Testis (tissue), 3 donors: ENCODE data around the gene KMT2B. TPM values are rescaled to one million over a fixed set of nuclear protein-coding genes. Genes with fewer than 3 reads are reported as not detected.

ENCODE experiments used
- DNase-seq: peaks from one replicate; pipeline ENCODE4 v3.0.0-alpha.2; 2019
- H3K27ac ChIP-seq, 2 donors: fragments of 200-600 bp; sonication (generic); one replicate each; pipeline ENCODE4 v1.5.1; 2019
- H3K27me3 ChIP-seq: fragments of 200-600 bp; sonication (generic); one replicate; pipeline ENCODE4 v1.5.1; 2019
- H3K36me3 ChIP-seq: fragments of 200-600 bp; sonication (generic); one replicate; pipeline ENCODE4 v1.5.1; 2017; ENCODE audit warnings: low read depth; ENCODE audit errors: missing control alignments
- H3K4me1 ChIP-seq: fragments of 200-600 bp; sonication (generic); one replicate; pipeline ENCODE4 v1.5.1; 2019
- H3K4me3 ChIP-seq, 2 donors: fragments of 200-600 bp; sonication (generic); one replicate each; pipeline ENCODE4 v1.5.1; 2017 to 2019
- H3K9me3 ChIP-seq: fragments of 200-600 bp; sonication (generic); one replicate; pipeline ENCODE4 v1.5.1; 2017
- CTCF ChIP-seq, 3 experiments: fragments of 450-650 bp in 2 of 3; fragments of 200-600 bp in 1 of 3; sonication (generic) in 1 of 3; IDR thresholded peaks; one replicate each; pipeline ENCODE4 v1.5.1; 2016 to 2019; ENCODE audit warnings: antibody characterized with exemption in 3 of 3, mild to moderate bottlenecking in 2 of 3, moderate library complexity in 1 of 3
- POLR2A ChIP-seq: fragments of 450-650 bp; IDR thresholded peaks from one replicate; pipeline ENCODE4 v1.6.1; 2017; ENCODE audit warnings: antibody characterized with exemption, mild to moderate bottlenecking, moderate library complexity
- WGBS, 2 donors: methylation state at CpG; one replicate each; pipeline ENCODE4 v1.1.5; 2018; 5-methylcytosine and 5-hydroxymethylcytosine counted together
- intact Hi-C: fragments of 100-400 bp; cut with DNase I; formaldehyde crosslinking; loops from one replicate; pipeline ENCODE4 v1.15.1; 2023; ENCODE audit warnings: low total_unique reads
- polyA plus RNA-seq: library from polyadenylated mRNA; stranded (reverse); fragments of 350-450 nt; fragmentation: Illumina TruSeq; extraction: RNeasy Lipid Tissue Mini Kit (QIAGEN cat#74804); gene quantifications from one replicate; pipeline ENCODE4 v1.2.3, GENCODE V29; 2014; ENCODE audit warnings: low read depth, low replicate concordance; ENCODE audit not compliant: insufficient read depth
- total RNA-seq, 2 donors: library from RNA; depleted of rRNA; stranded (reverse); fragments of >200 nt; gene quantifications; one replicate each; pipeline ENCODE4 v1.2.3, GENCODE V29; 2016

KMT2B gene
- total and polyA plus RNA-seq, 3 donors from 2014 or later, result 73.3 to 110 (median 109) TPM

GRCh38 chr19:35710784-35711723, 6.7 kb upstream of the KMT2B start:
- intact Hi-C loops, result loop anchor here (10.0 kb wide), 1 partner anchor 166 kb away; the partner anchor contains the start of gene TMEM147
- TF ChIP-seq CTCF (IDR thresholded peaks at IDR 0.05), result no peak
- no peak for TF ChIP-seq POLR2A
- WGBS, 2 donors, result 75 to 79% methylated on average over 13 of the region's 13 CpGs

GRCh38 chr19:35712567-35713505, 5.0 kb upstream of the KMT2B start:
- WGBS, 2 donors, result 80 to 82% methylated on average over 9 to 11 of the region's 11 CpGs
- intact Hi-C loops, result loop anchor here (10.0 kb wide), 1 partner anchor 168 kb away; the partner anchor contains the start of gene TMEM147
- DNase-seq, result no peak
- TF ChIP-seq POLR2A (no peak), CTCF (IDR thresholded peaks at IDR 0.05) (no peak)
- Histone ChIP-seq H3K36me3 (no peaks in the 10 kb centered on the region), H3K4me3 (no peak overlapping the region), H3K4me1 (peaks cover 10% of the 10 kb centered on the region), H3K27me3 (no peaks in the 10 kb centered on the region), H3K27ac (no peak overlapping the region), H3K9me3 (no peaks in the 10 kb centered on the region)

More at GRCh38 chr19:35710784-35711723, 6.7 kb upstream of the KMT2B start:
- Histone ChIP-seq H3K4me1 (peaks cover 7% of the 10 kb centered on the region), H3K36me3 (no peaks in the 10 kb centered on the region), H3K4me3 (no peak overlapping the region), H3K27me3 (no peaks in the 10 kb centered on the region), H3K27ac (no peak overlapping the region), H3K9me3 (no peaks in the 10 kb centered on the region)
- DNase-seq, result no peak

GRCh38 chr19:35713506-35713850, 4.3 kb upstream of the KMT2B start:
- no peaks in the 10 kb centered on the region for H3K27me3 ChIP-seq
- DNase-seq, result no peak
- H3K4me3 ChIP-seq, result no peak overlapping the region
- no peaks in the 10 kb centered on the region for H3K36me3 ChIP-seq
- 80 to 94% methylated on average over 2 of the region's 2 CpGs for WGBS, 2 donors
- no peaks in the 10 kb centered on the region for H3K9me3 ChIP-seq
- TF ChIP-seq POLR2A (no peak), CTCF (IDR thresholded peaks at IDR 0.05) (no peak)
- H3K4me1 ChIP-seq, result peaks cover 10% of the 10 kb centered on the region
- intact Hi-C loops, result loop anchor here (10.0 kb wide), 1 partner anchor 169 kb away; the partner anchor contains the start of gene TMEM147
- H3K27ac ChIP-seq, result no peak overlapping the region

- DNase-seq, result no peak
- Histone ChIP-seq H3K36me3 (no peaks in the 10 kb centered on the region), H3K9me3 (no peaks in the 10 kb centered on the region), H3K27me3 (no peaks in the 10 kb centered on the region), H3K4me1 (peaks cover 12% of the 10 kb centered on the region), H3K4me3 (no peak overlapping the region), H3K27ac (no peak overlapping the region)
- 79 to 89% methylated on average over 10 to 12 of the region's 12 CpGs for WGBS, 2 donors
- TF ChIP-seq POLR2A (no peak), CTCF (IDR thresholded peaks at IDR 0.05) (no peak)
- intact Hi-C loops, result loop anchor here (10.0 kb wide), 1 partner anchor 169 kb away; the partner anchor contains the start of gene TMEM147
Measured at GRCh38 chr19:35713904-35714495, 3.8 kb upstream of the KMT2B start.
